Endothelial cell of umbilical vein (primary cell): ENCODE data around the gene NXN. TPM values are rescaled to one million over a fixed set of nuclear protein-coding genes. Genes with fewer than 3 reads are reported as not detected.
"Not testable (repeated sequence)": the region's sequence is repeated elsewhere in the genome, so short reads cannot be mapped to it uniquely, and the experiment has no call there.

Experiments used
- BruUV-seq: library from RNA; stranded (reverse); fragments of 400-500 nt; replicated peaks from 2 replicates; lab custom pipeline; 2021; lab: Mats Ljungman, UMichigan
- CTCF ChIA-PET: fragments of 300-600, 350-600 bp; sonication (Branson Sonifier 250); formaldehyde crosslinking; loops from one replicate; lab custom pipeline; 2021; ENCODE audit warnings: antibody characterized with exemption, inconsistent platforms; lab: Charles Lee
- POLR2A ChIA-PET: fragments of 300-600, 350-600 bp; sonication (Branson Sonifier 250); formaldehyde crosslinking; loops from one replicate; lab custom pipeline; 2021; ENCODE audit warnings: antibody characterized with exemption, inconsistent platforms; lab: Charles Lee
- DNase-seq: peaks from one replicate; pipeline ENCODE4 v3.0.0-alpha.2; 2011; ENCODE audit warnings: low read depth, low spot score
- FAIRE-seq: peaks from 2 replicates; lab custom pipeline; 2011; peaks lifted over from hg19 to GRCh38; lab: Jason Lieb, UNC
- H2AFZ ChIP-seq: 2 replicates; pipeline ENCODE4 v1.6.0; 2012; ENCODE audit warnings: low read depth, low read length, control low read depth, inconsistent platforms
- H3K27ac ChIP-seq: 2 replicates; pipeline ENCODE4 v1.5.1; 2011; ENCODE audit warnings: low read depth, mild to moderate bottlenecking, control low read depth, low read length, moderate library complexity; ENCODE audit not compliant: insufficient read depth
- H3K27me3 ChIP-seq, 2 experiments: 2 replicates each; pipeline versions ENCODE4 v1.6.0 to v1.6.1; 2011; ENCODE audit warnings: low read length in 2 of 2, mixed read lengths in 1 of 2; ENCODE audit not compliant: control insufficient read depth in 2 of 2, insufficient read depth in 2 of 2
- H3K36me3 ChIP-seq, 2 experiments: 2 replicates in 1 of 2; 3 replicates in 1 of 2; pipeline ENCODE4 v1.5.1; 2011; ENCODE audit warnings: low read length in 2 of 2, mild to moderate bottlenecking in 1 of 2, moderate library complexity in 1 of 2; ENCODE audit not compliant: control insufficient read depth in 2 of 2, insufficient read depth in 2 of 2; ENCODE audit errors: extremely low read depth in 1 of 2
- H3K4me1 ChIP-seq: 3 replicates; pipeline ENCODE4 v1.5.1; 2011; ENCODE audit warnings: mild to moderate bottlenecking, low read length; ENCODE audit not compliant: control insufficient read depth, insufficient read depth; ENCODE audit errors: extremely low read depth
- H3K4me2 ChIP-seq: 2 replicates; pipeline ENCODE4 v1.6.1; 2011; ENCODE audit warnings: low read length, control low read depth, mixed read lengths; ENCODE audit not compliant: insufficient read depth
- H3K4me3 ChIP-seq, 3 experiments: fragments of 200-600 bp in 1 of 3; sonication (generic), shearing (Covaris generic) in 1 of 3; replicated peaks in 1 of 3; 2 replicates each; pipeline ENCODE4 v1.5.1; 2011 to 2016; ENCODE audit warnings: control low read depth in 3 of 3, low read length in 3 of 3, mild to moderate bottlenecking in 2 of 3, inconsistent platforms in 1 of 3, low read depth in 1 of 3, moderate library complexity in 1 of 3; ENCODE audit not compliant: insufficient read depth in 1 of 3
- H3K79me2 ChIP-seq: 2 replicates; pipeline ENCODE4 v1.6.0; 2012; ENCODE audit warnings: low read length, inconsistent platforms; ENCODE audit not compliant: control insufficient read depth, insufficient read depth
- H3K9ac ChIP-seq: replicated peaks from 2 replicates; pipeline ENCODE3; 2011; ENCODE audit warnings: low read length, control low read depth; ENCODE audit not compliant: insufficient read depth; ENCODE audit errors: extremely low read depth
- H3K9me1 ChIP-seq: replicated peaks from 3 replicates; pipeline ENCODE4 v1.6.0; 2011; ENCODE audit warnings: mild to moderate bottlenecking, low read length; ENCODE audit not compliant: control insufficient read depth, insufficient read depth; ENCODE audit errors: extremely low read depth
- H3K9me3 ChIP-seq: replicated peaks from 2 replicates; pipeline ENCODE4 v1.5.1; 2012; ENCODE audit warnings: low read length, inconsistent platforms; ENCODE audit not compliant: control insufficient read depth, insufficient read depth
- H4K20me1 ChIP-seq: replicated peaks from 2 replicates; pipeline ENCODE3; 2011; ENCODE audit warnings: mild to moderate bottlenecking, low read length; ENCODE audit not compliant: control insufficient read depth, insufficient read depth; ENCODE audit errors: extremely low read depth
- EZH2 ChIP-seq: IDR thresholded peaks from 2 replicates; pipeline ENCODE4 v1.6.1; 2012; ENCODE audit warnings: borderline replicate concordance, low read depth, mild to moderate bottlenecking, moderate library complexity, low read length, inconsistent platforms; ENCODE audit not compliant: severe bottlenecking
- FOS ChIP-seq: IDR thresholded peaks from 2 replicates; pipeline ENCODE4 v1.6.1; 2011; ENCODE audit warnings: mild to moderate bottlenecking, low read length, moderate library complexity, borderline replicate concordance; ENCODE audit not compliant: insufficient read depth
- GATA2 ChIP-seq: IDR thresholded peaks from 2 replicates; pipeline ENCODE4 v1.7.0; 2011; ENCODE audit warnings: low read depth, mild to moderate bottlenecking, moderate library complexity, mixed read lengths, low read length; ENCODE audit not compliant: insufficient read length, insufficient read depth
- JUN ChIP-seq: IDR thresholded peaks from 2 replicates; pipeline ENCODE4 v1.6.1; 2011; ENCODE audit warnings: borderline replicate concordance, low read depth; ENCODE audit not compliant: insufficient read length, insufficient read depth
- MYC ChIP-seq: IDR thresholded peaks from one replicate; pipeline ENCODE4 v1.6.1; 2011; ENCODE audit warnings: mild to moderate bottlenecking, low read depth, low read length
- POLR2A ChIP-seq: IDR thresholded peaks from 2 replicates; pipeline ENCODE4 v1.6.1; 2012; ENCODE audit warnings: low read depth, mild to moderate bottlenecking, control low read depth, low read length
- POLR2AphosphoS5 ChIP-seq: IDR thresholded peaks from 2 replicates; pipeline ENCODE4 v1.6.1; 2012; ENCODE audit warnings: low read depth, mild to moderate bottlenecking, control low read depth, low read length, moderate library complexity; ENCODE audit not compliant: insufficient read depth
- dilution Hi-C: fragments of 300-500 bp; cut with MboI; formaldehyde crosslinking; loops from one replicate; pipeline ENCODE4 v1.15.0; 2019; ENCODE audit warnings: low sequenced_read_pairs; ENCODE audit not compliant: extremely low pct_ligation_motif_present
- intact Hi-C: fragments of 100-400 bp; cut with micrococcal nuclease; formaldehyde crosslinking; loops from one replicate; pipeline ENCODE4 v1.10.0; 2022
- polyA plus RNA-seq, 4 experiments: library from polyadenylated mRNA; depleted of rRNA in 3 of 4; stranded (reverse) in 3 of 4; unstranded in 1 of 4; fragments of >200 nt; gene quantifications; 2 replicates each; pipeline versions ENCODE4 v1.2.1 to v1.2.3, GENCODE V29; 2011 to 2012; ENCODE audit warnings: missing spikeins in 1 of 4
- total RNA-seq: library from RNA; stranded (reverse); gene quantifications from 2 replicates; pipeline ENCODE4 v1.2.3, GENCODE V29; 2021
- TF ChIP-seq, protein P1 (sequence below): IDR thresholded peaks from 2 replicates; pipeline ENCODE4 v1.6.1; 2011; ENCODE audit not compliant: insufficient read depth, insufficient read length
- TF ChIP-seq, protein P2 (sequence below), 2 donors: IDR thresholded peaks; 1 replicate in 1 of 2; 2 replicates in 1 of 2; pipeline ENCODE4 v1.5.1; 2011; ENCODE audit warnings: low read length in 2 of 2, mild to moderate bottlenecking in 2 of 2, moderate library complexity in 2 of 2, control low read depth in 1 of 2, inconsistent platforms in 1 of 2, low read depth in 1 of 2; ENCODE audit not compliant: insufficient read depth in 1 of 2; ENCODE audit errors: extremely low read depth in 1 of 2

The NXN gene
- total and polyA plus RNA-seq, 2 donors (not counting 3 experiments of a cell fraction or from before 2014, with no cell fraction given), result 69.5 to 77.3 TPM

DNA sequence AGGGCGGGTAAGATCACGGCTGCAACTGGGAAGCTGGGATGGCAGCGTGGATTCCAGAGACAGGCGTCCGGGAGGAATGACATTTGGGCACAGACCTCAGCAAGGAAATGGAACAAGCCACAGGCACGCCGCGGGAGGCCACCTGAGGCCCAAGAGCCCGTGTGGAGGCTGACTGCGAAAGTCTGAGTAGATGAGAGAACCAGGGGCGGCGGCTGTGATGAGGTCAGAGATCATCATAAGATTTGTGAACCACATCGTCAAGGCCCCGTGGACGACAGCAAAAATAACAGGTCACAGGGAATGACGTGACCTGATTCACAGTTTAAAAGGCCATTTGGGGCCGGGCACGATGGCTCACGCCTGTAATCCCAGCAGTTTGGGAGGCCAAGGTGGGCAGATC lies 149.2 kb downstream of the NXN start:
- CTCF ChIA-PET, result interaction anchor here (1.1 kb wide), 1 partner anchor 151 kb away, joined by 3 read pairs; no protein-coding TSS in a partner anchor
- no peaks in the 10 kb centered on the region for H3K79me2 ChIP-seq

DNA sequence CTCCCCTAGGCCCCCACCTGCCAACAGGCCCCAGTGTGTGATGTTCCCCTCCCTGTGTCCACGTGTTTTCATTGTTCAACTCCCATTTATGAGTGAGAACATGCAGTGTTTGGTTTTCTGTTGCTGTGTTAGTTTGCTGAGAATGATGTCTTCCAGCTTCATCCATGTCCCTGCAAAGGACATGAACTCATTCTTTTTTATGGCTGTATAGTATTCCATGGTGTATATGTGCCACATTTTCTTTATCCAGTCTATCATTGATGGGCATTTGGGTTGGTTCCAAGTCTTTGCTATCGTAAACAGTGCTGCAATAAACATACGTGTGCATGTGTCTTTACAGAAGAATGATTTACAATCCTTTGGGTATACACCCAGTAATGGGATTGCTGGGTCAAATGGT lies 150.0 kb downstream of the NXN start:
- H3K4me3 ChIP-seq, H4K20me1 ChIP-seq, DNase-seq, CTCF ChIA-PET, FAIRE-seq, intact Hi-C loops, H3K4me1 ChIP-seq, H2AFZ ChIP-seq, H3K9ac ChIP-seq, H3K27ac ChIP-seq, POLR2A ChIA-PET, H3K27me3 ChIP-seq, H3K9me1 ChIP-seq, H3K79me2 ChIP-seq, H3K9me3 ChIP-seq, dilution Hi-C loops, H3K4me2 ChIP-seq, H3K36me3 ChIP-seq, BruUV-seq: not testable (repeated sequence)

More for the DNA sequence above, 149.2 kb downstream of the NXN start:
- no peaks in the 10 kb centered on the region for H3K4me1 ChIP-seq
- H2AFZ ChIP-seq, result no peak overlapping the region
- H3K9me1 ChIP-seq, result no peaks in the 10 kb centered on the region
- H3K9ac ChIP-seq, result no peak overlapping the region
- FAIRE-seq (no peak), DNase-seq (no peak)
- no TSS peak for BruUV-seq
- H4K20me1 ChIP-seq, result no peaks in the 10 kb centered on the region
- H3K36me3 ChIP-seq, result peaks cover 0 to 2% of the 10 kb centered on the region in 2 experiments
- POLR2A ChIA-PET, result no interaction called here
- no peak for TF ChIP-seq MYC
- TF ChIP-seq, protein P1, sequence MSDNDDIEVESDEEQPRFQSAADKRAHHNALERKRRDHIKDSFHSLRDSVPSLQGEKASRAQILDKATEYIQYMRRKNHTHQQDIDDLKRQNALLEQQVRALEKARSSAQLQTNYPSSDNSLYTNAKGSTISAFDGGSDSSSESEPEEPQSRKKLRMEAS, result no peak
- no peak for TF ChIP-seq POLR2A
- no peak for TF ChIP-seq FOS
- TF ChIP-seq POLR2AphosphoS5, result no peak
- TF ChIP-seq, protein P2, sequence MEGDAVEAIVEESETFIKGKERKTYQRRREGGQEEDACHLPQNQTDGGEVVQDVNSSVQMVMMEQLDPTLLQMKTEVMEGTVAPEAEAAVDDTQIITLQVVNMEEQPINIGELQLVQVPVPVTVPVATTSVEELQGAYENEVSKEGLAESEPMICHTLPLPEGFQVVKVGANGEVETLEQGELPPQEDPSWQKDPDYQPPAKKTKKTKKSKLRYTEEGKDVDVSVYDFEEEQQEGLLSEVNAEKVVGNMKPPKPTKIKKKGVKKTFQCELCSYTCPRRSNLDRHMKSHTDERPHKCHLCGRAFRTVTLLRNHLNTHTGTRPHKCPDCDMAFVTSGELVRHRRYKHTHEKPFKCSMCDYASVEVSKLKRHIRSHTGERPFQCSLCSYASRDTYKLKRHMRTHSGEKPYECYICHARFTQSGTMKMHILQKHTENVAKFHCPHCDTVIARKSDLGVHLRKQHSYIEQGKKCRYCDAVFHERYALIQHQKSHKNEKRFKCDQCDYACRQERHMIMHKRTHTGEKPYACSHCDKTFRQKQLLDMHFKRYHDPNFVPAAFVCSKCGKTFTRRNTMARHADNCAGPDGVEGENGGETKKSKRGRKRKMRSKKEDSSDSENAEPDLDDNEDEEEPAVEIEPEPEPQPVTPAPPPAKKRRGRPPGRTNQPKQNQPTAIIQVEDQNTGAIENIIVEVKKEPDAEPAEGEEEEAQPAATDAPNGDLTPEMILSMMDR (IDR thresholded peaks at IDR 0.05; ENCODE audit: extremely low read depth in 1 of 2, insufficient read depth in 1 of 2, low read depth in 1 of 2, low read length in 2 of 2), result no peak
- TF ChIP-seq GATA2, result no peak
- TF ChIP-seq EZH2, result no peak
- TF ChIP-seq JUN, result no peak
- no peaks in the 10 kb centered on the region for H3K27me3 ChIP-seq
- no peak overlapping the region for H3K4me3 ChIP-seq
- no peak overlapping the region for H3K4me2 ChIP-seq
- no peaks in the 10 kb centered on the region for H3K9me3 ChIP-seq
- dilution Hi-C loops (no loop called here), intact Hi-C loops (no loop called here)
- no peak overlapping the region for H3K27ac ChIP-seq
